Endometrium (tissue), 2 donors: Measurements from ENCODE around the gene IP6K2.

Experiments
- FAIRE-seq: peaks from 2 replicates; lab custom pipeline; 2012; peaks lifted over from hg19 to GRCh38; lab: Jason Lieb, UNC
- donor health status: control.
- donor health status: control.

Gene IP6K2

GRCh38 chr3:48688737-48689075 is 28.3 kb downstream of the IP6K2 start:
- FAIRE-seq: no peak

- FAIRE-seq: no peak
Measured at GRCh38 chr3:48688032-48688736, 28.8 kb downstream of the IP6K2 start.

GRCh38 chr3:48687220-48687678 is 29.8 kb downstream of the IP6K2 start:
- no peak for FAIRE-seq

- no peak for FAIRE-seq
Measured at GRCh38 chr3:48686538-48687219, 30.3 kb downstream of the IP6K2 start.

GRCh38 chr3:48685603-48686511 is 31.2 kb downstream of the IP6K2 start, which contains the start of gene NCKIPSD:
Gene NCKIPSD, minus strand, starts transcription at chr3:48685915. Its CDS starts 108 bp downstream, at chr3:48685807.
- FAIRE-seq: no peak

GRCh38 chr3:48685293-48685602 is 31.8 kb downstream of the IP6K2 start:
- FAIRE-seq: no peak

GRCh38 chr3:48684480-48685143 is 32.4 kb downstream of the IP6K2 start:
- FAIRE-seq: no peak

- no peak for FAIRE-seq
Measured at GRCh38 chr3:48684054-48684349, 33.0 kb downstream of the IP6K2 start.

GRCh38 chr3:48682786-48683185 is 34.2 kb downstream of the IP6K2 start:
- FAIRE-seq: no peak

GRCh38 chr3:48681974-48682610 is 34.9 kb downstream of the IP6K2 start:
- FAIRE-seq: no peak

GRCh38 chr3:48681541-48681880 is 35.5 kb downstream of the IP6K2 start:
- no peak for FAIRE-seq

- FAIRE-seq: no peak
Measured at GRCh38 chr3:48680811-48681540, 36.0 kb downstream of the IP6K2 start.

GRCh38 chr3:48679411-48680391 is 37.3 kb downstream of the IP6K2 start:
- no peak for FAIRE-seq

GRCh38 chr3:48678566-48679380 is 38.2 kb downstream of the IP6K2 start:
- no peak for FAIRE-seq

- no peak for FAIRE-seq
Measured at GRCh38 chr3:48678056-48678455, 39.0 kb downstream of the IP6K2 start.

- no peak for FAIRE-seq
Measured at GRCh38 chr3:48674505-48674904, 42.5 kb downstream of the IP6K2 start.

GRCh38 chr3:48672522-48672921 is 44.5 kb downstream of the IP6K2 start:
- FAIRE-seq: no peak

GRCh38 chr3:48664929-48665328 is 52.1 kb downstream of the IP6K2 start:
- FAIRE-seq: no peak

- no peak for FAIRE-seq
Measured at GRCh38 chr3:48664313-48664644, 52.7 kb downstream of the IP6K2 start.
